Liver (tissue), 9 donors: ENCODE data around the gene TCF21. TPM values are rescaled to one million over a fixed set of nuclear protein-coding genes. Genes with fewer than 3 reads are reported as not detected.
"Not testable (repeated sequence)": the region's sequence is repeated elsewhere in the genome, so short reads cannot be mapped to it uniquely, and the experiment has no call there.

Experiments
- DNase-seq: peaks from one replicate; pipeline ENCODE4 v3.0.0-alpha.2; 2017; ENCODE audit warnings: low spot score
- H3K27ac ChIP-seq, 2 donors: one replicate each; pipeline ENCODE4 v1.7.0; 2013; ENCODE audit warnings: inconsistent platforms in 2 of 2, low read length in 2 of 2, control low read depth in 1 of 2, low read depth in 1 of 2, mild to moderate bottlenecking in 1 of 2
- H3K27me3 ChIP-seq, 4 donors: one replicate each; pipeline versions ENCODE4 v1.6.1 to v1.7.0; 2013; ENCODE audit warnings: low read length in 3 of 4, inconsistent platforms in 1 of 4, mild to moderate bottlenecking in 1 of 4, moderate library complexity in 1 of 4; ENCODE audit not compliant: control insufficient read depth in 4 of 4, insufficient read depth in 4 of 4
- H3K36me3 ChIP-seq, 4 donors: one replicate each; pipeline versions ENCODE4 v1.6.1 to v1.7.0; 2013; ENCODE audit warnings: low read length in 3 of 4, mild to moderate bottlenecking in 3 of 4, low read depth in 1 of 4, moderate library complexity in 1 of 4; ENCODE audit not compliant: control insufficient read depth in 4 of 4, insufficient read depth in 3 of 4
- H3K4me1 ChIP-seq, 4 donors: one replicate each; pipeline versions ENCODE4 v1.6.1 to v1.7.0; 2013; ENCODE audit warnings: low read length in 3 of 4, mild to moderate bottlenecking in 3 of 4, moderate library complexity in 1 of 4; ENCODE audit not compliant: control insufficient read depth in 4 of 4, insufficient read depth in 4 of 4
- H3K4me3 ChIP-seq, 3 donors: one replicate each; pipeline versions ENCODE4 v1.6.1 to v1.7.0; 2013; ENCODE audit warnings: low read length in 3 of 3, control low read depth in 1 of 3, low read depth in 1 of 3, mild to moderate bottlenecking in 1 of 3
- H3K9ac ChIP-seq, 2 donors: one replicate each; pipeline ENCODE4 v1.7.0; 2013; ENCODE audit warnings: low read length in 2 of 2, mild to moderate bottlenecking in 2 of 2, moderate library complexity in 2 of 2, control low read depth in 1 of 2, low read depth in 1 of 2
- H3K9me3 ChIP-seq, 4 donors: one replicate each; pipeline versions ENCODE4 v1.6.1 to v1.7.0; 2013; ENCODE audit warnings: low read length in 3 of 4; ENCODE audit not compliant: control insufficient read depth in 4 of 4
- EGR1 ChIP-seq, 2 donors: IDR thresholded peaks; 2 replicates each; pipeline ENCODE4 v1.6.1; 2016 to 2018; ENCODE audit warnings: antibody characterized with exemption in 2 of 2, low read depth in 2 of 2
- FOXA1 ChIP-seq: IDR thresholded peaks from 2 replicates; pipeline ENCODE4 v1.6.1; 2016; ENCODE audit warnings: antibody characterized with exemption
- FOXA2 ChIP-seq: IDR thresholded peaks from 2 replicates; pipeline ENCODE4 v1.6.1; 2016; ENCODE audit warnings: antibody characterized with exemption
- GABPA ChIP-seq, 2 donors: IDR thresholded peaks in 1 of 2; conservative IDR thresholded peaks in 1 of 2; 2 replicates each; pipeline ENCODE4 v1.6.1; 2016; ENCODE audit warnings: antibody characterized with exemption in 2 of 2, mild to moderate bottlenecking in 1 of 2, moderate library complexity in 1 of 2
- HNF4A ChIP-seq, 2 donors: conservative IDR thresholded peaks; 2 replicates each; pipeline ENCODE4 v1.6.1; 2016; ENCODE audit warnings: antibody characterized with exemption in 2 of 2, mild to moderate bottlenecking in 2 of 2
- HNF4G ChIP-seq: IDR thresholded peaks from 2 replicates; pipeline ENCODE4 v1.6.1; 2016; ENCODE audit warnings: antibody characterized with exemption
- JUND ChIP-seq, 2 donors: IDR thresholded peaks; 2 replicates each; pipeline ENCODE4 v1.6.1; 2016; ENCODE audit warnings: antibody characterized with exemption in 2 of 2
- NR2F2 ChIP-seq: IDR thresholded peaks from 2 replicates; pipeline ENCODE4 v1.6.1; 2016; ENCODE audit warnings: antibody characterized with exemption
- RAD21 ChIP-seq, 2 donors: IDR thresholded peaks; 2 replicates each; pipeline ENCODE4 v1.6.1; 2016; ENCODE audit warnings: antibody characterized with exemption in 2 of 2, mild to moderate bottlenecking in 2 of 2
- RXRA ChIP-seq, 2 donors: IDR thresholded peaks; 2 replicates each; pipeline ENCODE4 v1.6.1; 2017 to 2018; ENCODE audit warnings: antibody characterized with exemption in 2 of 2, mild to moderate bottlenecking in 1 of 2
- SP1 ChIP-seq: IDR thresholded peaks from 2 replicates; pipeline ENCODE4 v1.6.1; 2018; ENCODE audit warnings: antibody characterized with exemption, mild to moderate bottlenecking
- TAF1 ChIP-seq: conservative IDR thresholded peaks from 2 replicates; pipeline ENCODE4 v1.6.1; 2016; ENCODE audit warnings: antibody characterized with exemption, mild to moderate bottlenecking
- YY1 ChIP-seq: IDR thresholded peaks from 2 replicates; pipeline ENCODE4 v1.6.1; 2016; ENCODE audit warnings: antibody characterized with exemption, mild to moderate bottlenecking
- WGBS: extraction: QIAGEN DNeasy Blood & Tissue Kit; methylation state at CpG from one replicate; pipeline ENCODE4 v1.1.7; 2013; 5-methylcytosine and 5-hydroxymethylcytosine counted together
- polyA plus RNA-seq, 2 donors: library from polyadenylated mRNA; stranded (reverse) in 1 of 2; unstranded in 1 of 2; fragments of 200-250 nt in 1 of 2; fragments of >200 nt in 1 of 2; fragmentation: Nextera tagmentation in 1 of 2; extraction: Ambion mirVana in 1 of 2; gene quantifications; one replicate each; pipeline versions ENCODE4 v1.2.1 to v1.2.3, GENCODE V29; 2013 to 2015
- total RNA-seq, 2 donors: library from RNA; depleted of rRNA; stranded (reverse); fragments of >200 nt; gene quantifications; one replicate each; pipeline ENCODE4 v1.2.3, GENCODE V29; 2014
- TF ChIP-seq, protein P1 (sequence below): IDR thresholded peaks from 2 replicates; pipeline ENCODE4 v1.6.1; 2016; ENCODE audit warnings: antibody characterized with exemption, mild to moderate bottlenecking
- TF ChIP-seq, protein P2 (sequence below): IDR thresholded peaks from 2 replicates; pipeline ENCODE4 v1.6.1; 2016; ENCODE audit warnings: antibody characterized with exemption
- TF ChIP-seq, protein P3 (sequence below): IDR thresholded peaks from 2 replicates; pipeline ENCODE4 v1.6.1; 2016; ENCODE audit warnings: antibody characterized with exemption
- TF ChIP-seq, protein P4 (sequence below): fragments of 150-350 bp; IDR thresholded peaks from 2 replicates; pipeline ENCODE4 v1.5.1; 2017; ENCODE audit warnings: improper control_type of control experiment, low read depth, low read length; ENCODE audit not compliant: missing input control
- TF ChIP-seq, protein P5 (sequence below): IDR thresholded peaks from 2 replicates; pipeline ENCODE4 v1.6.1; 2016; ENCODE audit warnings: antibody characterized with exemption
- donor health status: healthy.
- donor health status: healthy.
- donor health status: healthy.
- donor health status: healthy.
- donor health status: healthy.

Gene TCF21
- total and polyA plus RNA-seq, 4 donors, result 0.57 to 1.1 (median 0.85) TPM

DNA sequence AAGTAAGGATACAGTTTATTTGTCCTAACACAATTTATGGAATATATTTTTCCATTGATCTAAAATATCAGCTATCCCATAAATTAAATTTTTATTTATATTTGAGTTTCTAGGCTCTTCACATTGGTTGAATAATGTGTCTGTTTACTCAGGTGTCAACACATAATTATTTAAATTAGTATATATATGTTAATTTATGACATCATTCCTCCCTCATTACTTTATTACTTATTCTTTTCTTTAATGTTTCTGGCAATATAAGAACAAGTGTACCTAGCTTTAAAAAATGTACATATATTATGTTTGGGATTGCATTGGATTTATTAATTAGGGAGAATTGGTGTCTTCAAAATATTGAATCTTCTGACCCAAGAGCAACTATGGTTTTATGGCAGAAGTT is 31.2 kb upstream of the TCF21 start:
- no peak for DNase-seq
- no peak for TF ChIP-seq HNF4G
- no peak for TF ChIP-seq RAD21 (IDR thresholded peaks at IDR 0.05)
- TF ChIP-seq YY1, result no peak
- no peak for TF ChIP-seq EGR1 (IDR thresholded peaks at IDR 0.05; ENCODE audit: low read depth in 2 of 2)
- TF ChIP-seq, protein P1, sequence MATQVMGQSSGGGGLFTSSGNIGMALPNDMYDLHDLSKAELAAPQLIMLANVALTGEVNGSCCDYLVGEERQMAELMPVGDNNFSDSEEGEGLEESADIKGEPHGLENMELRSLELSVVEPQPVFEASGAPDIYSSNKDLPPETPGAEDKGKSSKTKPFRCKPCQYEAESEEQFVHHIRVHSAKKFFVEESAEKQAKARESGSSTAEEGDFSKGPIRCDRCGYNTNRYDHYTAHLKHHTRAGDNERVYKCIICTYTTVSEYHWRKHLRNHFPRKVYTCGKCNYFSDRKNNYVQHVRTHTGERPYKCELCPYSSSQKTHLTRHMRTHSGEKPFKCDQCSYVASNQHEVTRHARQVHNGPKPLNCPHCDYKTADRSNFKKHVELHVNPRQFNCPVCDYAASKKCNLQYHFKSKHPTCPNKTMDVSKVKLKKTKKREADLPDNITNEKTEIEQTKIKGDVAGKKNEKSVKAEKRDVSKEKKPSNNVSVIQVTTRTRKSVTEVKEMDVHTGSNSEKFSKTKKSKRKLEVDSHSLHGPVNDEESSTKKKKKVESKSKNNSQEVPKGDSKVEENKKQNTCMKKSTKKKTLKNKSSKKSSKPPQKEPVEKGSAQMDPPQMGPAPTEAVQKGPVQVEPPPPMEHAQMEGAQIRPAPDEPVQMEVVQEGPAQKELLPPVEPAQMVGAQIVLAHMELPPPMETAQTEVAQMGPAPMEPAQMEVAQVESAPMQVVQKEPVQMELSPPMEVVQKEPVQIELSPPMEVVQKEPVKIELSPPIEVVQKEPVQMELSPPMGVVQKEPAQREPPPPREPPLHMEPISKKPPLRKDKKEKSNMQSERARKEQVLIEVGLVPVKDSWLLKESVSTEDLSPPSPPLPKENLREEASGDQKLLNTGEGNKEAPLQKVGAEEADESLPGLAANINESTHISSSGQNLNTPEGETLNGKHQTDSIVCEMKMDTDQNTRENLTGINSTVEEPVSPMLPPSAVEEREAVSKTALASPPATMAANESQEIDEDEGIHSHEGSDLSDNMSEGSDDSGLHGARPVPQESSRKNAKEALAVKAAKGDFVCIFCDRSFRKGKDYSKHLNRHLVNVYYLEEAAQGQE, result no peak
- TF ChIP-seq FOXA1, result no peak
- no peak for TF ChIP-seq JUND (IDR thresholded peaks at IDR 0.05)
- TF ChIP-seq, protein P2, sequence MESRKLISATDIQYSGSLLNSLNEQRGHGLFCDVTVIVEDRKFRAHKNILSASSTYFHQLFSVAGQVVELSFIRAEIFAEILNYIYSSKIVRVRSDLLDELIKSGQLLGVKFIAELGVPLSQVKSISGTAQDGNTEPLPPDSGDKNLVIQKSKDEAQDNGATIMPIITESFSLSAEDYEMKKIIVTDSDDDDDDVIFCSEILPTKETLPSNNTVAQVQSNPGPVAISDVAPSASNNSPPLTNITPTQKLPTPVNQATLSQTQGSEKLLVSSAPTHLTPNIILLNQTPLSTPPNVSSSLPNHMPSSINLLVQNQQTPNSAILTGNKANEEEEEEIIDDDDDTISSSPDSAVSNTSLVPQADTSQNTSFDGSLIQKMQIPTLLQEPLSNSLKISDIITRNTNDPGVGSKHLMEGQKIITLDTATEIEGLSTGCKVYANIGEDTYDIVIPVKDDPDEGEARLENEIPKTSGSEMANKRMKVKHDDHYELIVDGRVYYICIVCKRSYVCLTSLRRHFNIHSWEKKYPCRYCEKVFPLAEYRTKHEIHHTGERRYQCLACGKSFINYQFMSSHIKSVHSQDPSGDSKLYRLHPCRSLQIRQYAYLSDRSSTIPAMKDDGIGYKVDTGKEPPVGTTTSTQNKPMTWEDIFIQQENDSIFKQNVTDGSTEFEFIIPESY, result no peak
- no peak for TF ChIP-seq TAF1
- no peak for TF ChIP-seq NR2F2
- TF ChIP-seq, protein P3, sequence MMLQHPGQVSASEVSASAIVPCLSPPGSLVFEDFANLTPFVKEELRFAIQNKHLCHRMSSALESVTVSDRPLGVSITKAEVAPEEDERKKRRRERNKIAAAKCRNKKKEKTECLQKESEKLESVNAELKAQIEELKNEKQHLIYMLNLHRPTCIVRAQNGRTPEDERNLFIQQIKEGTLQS, result no peak
- TF ChIP-seq SP1, result no peak
- TF ChIP-seq HNF4A (conservative IDR thresholded peaks at IDR 0.05), result no peak
- TF ChIP-seq, protein P4, sequence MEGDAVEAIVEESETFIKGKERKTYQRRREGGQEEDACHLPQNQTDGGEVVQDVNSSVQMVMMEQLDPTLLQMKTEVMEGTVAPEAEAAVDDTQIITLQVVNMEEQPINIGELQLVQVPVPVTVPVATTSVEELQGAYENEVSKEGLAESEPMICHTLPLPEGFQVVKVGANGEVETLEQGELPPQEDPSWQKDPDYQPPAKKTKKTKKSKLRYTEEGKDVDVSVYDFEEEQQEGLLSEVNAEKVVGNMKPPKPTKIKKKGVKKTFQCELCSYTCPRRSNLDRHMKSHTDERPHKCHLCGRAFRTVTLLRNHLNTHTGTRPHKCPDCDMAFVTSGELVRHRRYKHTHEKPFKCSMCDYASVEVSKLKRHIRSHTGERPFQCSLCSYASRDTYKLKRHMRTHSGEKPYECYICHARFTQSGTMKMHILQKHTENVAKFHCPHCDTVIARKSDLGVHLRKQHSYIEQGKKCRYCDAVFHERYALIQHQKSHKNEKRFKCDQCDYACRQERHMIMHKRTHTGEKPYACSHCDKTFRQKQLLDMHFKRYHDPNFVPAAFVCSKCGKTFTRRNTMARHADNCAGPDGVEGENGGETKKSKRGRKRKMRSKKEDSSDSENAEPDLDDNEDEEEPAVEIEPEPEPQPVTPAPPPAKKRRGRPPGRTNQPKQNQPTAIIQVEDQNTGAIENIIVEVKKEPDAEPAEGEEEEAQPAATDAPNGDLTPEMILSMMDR, result no peak
- TF ChIP-seq, protein P5, sequence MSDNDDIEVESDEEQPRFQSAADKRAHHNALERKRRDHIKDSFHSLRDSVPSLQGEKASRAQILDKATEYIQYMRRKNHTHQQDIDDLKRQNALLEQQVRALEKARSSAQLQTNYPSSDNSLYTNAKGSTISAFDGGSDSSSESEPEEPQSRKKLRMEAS, result no peak
- TF ChIP-seq FOXA2, result no peak
- TF ChIP-seq GABPA (IDR thresholded peaks at IDR 0.05 in 1 of 2, conservative IDR thresholded peaks at IDR 0.05 in 1 of 2), result no peak
- TF ChIP-seq RXRA (IDR thresholded peaks at IDR 0.05), result no peak
- Histone ChIP-seq H3K36me3 (no peaks in the 10 kb centered on the region), H3K27ac (no peak overlapping the region), H3K4me1 (no peaks in the 10 kb centered on the region), H3K27me3 (peaks cover 0 to 24% (median 9%) of the 10 kb centered on the region in 4 donors), H3K9me3 (peaks cover 0 to 5% (median 2%) of the 10 kb centered on the region in 4 donors), H3K9ac (no peak overlapping the region), H3K4me3 (no peak overlapping the region)

DNA sequence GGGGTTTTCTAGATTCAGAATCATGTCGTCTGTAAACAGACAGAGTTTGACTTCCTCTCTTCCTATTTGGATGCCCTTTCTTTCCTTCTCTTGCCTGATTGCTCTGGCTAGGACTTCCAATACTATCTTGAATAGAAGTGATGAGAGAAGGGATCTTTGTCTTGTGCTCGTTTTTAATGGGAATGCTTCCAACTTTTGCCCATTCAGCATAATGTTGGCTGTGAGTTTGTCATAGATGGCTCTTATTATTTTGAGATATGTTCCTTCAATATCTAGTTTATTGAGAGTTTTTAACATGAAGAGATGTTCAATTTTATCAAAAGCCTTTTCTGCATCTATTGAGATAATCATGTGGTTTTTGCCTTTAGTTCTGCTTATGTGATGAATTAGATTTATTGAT is 27.6 kb upstream of the TCF21 start:
- not testable (repeated sequence) for H3K27ac ChIP-seq, H3K36me3 ChIP-seq, DNase-seq, H3K4me1 ChIP-seq, H3K27me3 ChIP-seq, H3K9ac ChIP-seq, H3K4me3 ChIP-seq
- peaks cover 3 to 15% (median 10%) of the 10 kb centered on the region in 4 donors for H3K9me3 ChIP-seq
- WGBS, result 46% methylated on average over 2 of the region's 2 CpGs
